ENCODE measurements around the gene GRID1. TPM values are rescaled to one million over a fixed set of nuclear protein-coding genes. Genes with fewer than 3 reads are reported as not detected.

GRID1 gene
- polyA plus RNA-seq, 1 of the 3 experiments (the other 2 are of a cell fraction), result 0.13 TPM

DNA sequence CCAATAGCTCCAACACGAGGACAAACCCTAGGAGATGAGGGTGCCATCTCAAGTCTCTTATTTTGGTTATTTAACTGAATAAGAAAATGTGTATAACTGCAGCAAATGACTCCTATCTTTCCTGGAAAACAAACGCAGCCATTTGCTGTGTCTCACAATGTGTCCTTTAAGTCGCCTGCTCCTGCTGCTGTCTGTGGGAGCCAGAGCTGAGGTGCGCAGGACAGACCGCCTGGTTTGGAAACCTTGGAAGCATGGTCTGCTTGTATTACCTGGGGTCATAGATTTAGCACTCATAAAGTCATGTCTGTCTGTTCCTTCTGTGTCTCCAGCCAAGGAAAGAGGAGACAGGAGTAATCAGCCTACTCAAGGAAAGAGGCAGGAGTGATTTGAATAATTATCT is 760.2 kb downstream of the GRID1 start:
- DNase-seq, result no peak
- H4K20me1 ChIP-seq (ENCODE audit: insufficient read depth), result no peaks in the 10 kb centered on the region
- WGBS (ENCODE audit: low lambda C conversion rate), result 41% methylated on average over 5 of the region's 5 CpGs
- ChIA-PET CTCF (no interaction called here), POLR2A (no interaction called here)
- no peaks in the 10 kb centered on the region for H3K9me3 ChIP-seq
- H3K36me3 ChIP-seq (replicated peaks in 1 of 2; ENCODE audit: control insufficient read depth in 1 of 2, insufficient read depth in 2 of 2, low read length in 1 of 2), result no peaks in the 10 kb centered on the region
- H3K4me1 ChIP-seq (ENCODE audit: control insufficient read depth in 1 of 2, insufficient read depth in 2 of 2, low read depth in 1 of 2, low read length in 1 of 2), result no peaks in the 10 kb centered on the region
- no peaks in the 10 kb centered on the region for H3F3A ChIP-seq (replicated peaks; ENCODE audit: insufficient read depth)
- H3K79me2 ChIP-seq (ENCODE audit: insufficient read depth), result no peaks in the 10 kb centered on the region
- no peak overlapping the region for H2AFZ ChIP-seq (ENCODE audit: low read depth)
- H3K9me2 ChIP-seq, result no peaks in the 10 kb centered on the region
- H3K27ac ChIP-seq (ENCODE audit: low read depth in 2 of 2, low read length in 1 of 2), result no peak overlapping the region
- H3K9ac ChIP-seq, result no peak overlapping the region
- no peaks in the 10 kb centered on the region for H3K27me3 ChIP-seq (ENCODE audit: insufficient read depth)
- no peak overlapping the region for H3K4me2 ChIP-seq
- TF ChIP-seq CHD2 (IDR thresholded peaks at IDR 0.05; ENCODE audit: low read length, partially characterized antibody), result no peak
- TF ChIP-seq RCOR1 (IDR thresholded peaks at IDR 0.05; ENCODE audit: low read length), result no peak
- no peak for TF ChIP-seq CTCF (IDR thresholded peaks at IDR 0.05)
- TF ChIP-seq NFIC (IDR thresholded peaks at IDR 0.05; ENCODE audit: borderline replicate concordance), result no peak
- TF ChIP-seq EZH2phosphoT487 (IDR thresholded peaks at IDR 0.05; ENCODE audit: borderline replicate concordance, low read depth), result no peak
- no peak for TF ChIP-seq FOXJ3 (CRISPR knock-in tag; IDR thresholded peaks at IDR 0.05)
- no peak for TF ChIP-seq SIN3A (IDR thresholded peaks at IDR 0.05; ENCODE audit: borderline replicate concordance, low read depth, low read length)
- no peak for TF ChIP-seq FOSL2 (IDR thresholded peaks at IDR 0.05; ENCODE audit: borderline replicate concordance, low read depth)
- TF ChIP-seq, protein P1, sequence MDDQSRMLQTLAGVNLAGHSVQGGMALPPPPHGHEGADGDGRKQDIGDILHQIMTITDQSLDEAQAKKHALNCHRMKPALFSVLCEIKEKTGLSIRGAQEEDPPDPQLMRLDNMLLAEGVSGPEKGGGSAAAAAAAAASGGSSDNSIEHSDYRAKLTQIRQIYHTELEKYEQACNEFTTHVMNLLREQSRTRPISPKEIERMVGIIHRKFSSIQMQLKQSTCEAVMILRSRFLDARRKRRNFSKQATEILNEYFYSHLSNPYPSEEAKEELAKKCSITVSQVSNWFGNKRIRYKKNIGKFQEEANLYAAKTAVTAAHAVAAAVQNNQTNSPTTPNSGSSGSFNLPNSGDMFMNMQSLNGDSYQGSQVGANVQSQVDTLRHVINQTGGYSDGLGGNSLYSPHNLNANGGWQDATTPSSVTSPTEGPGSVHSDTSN (IDR thresholded peaks at IDR 0.05), result no peak
- TF ChIP-seq TEAD4 (IDR thresholded peaks at IDR 0.05; ENCODE audit: borderline replicate concordance, insufficient read depth), result no peak
- TF ChIP-seq JUND (IDR thresholded peaks at IDR 0.05), result no peak
- TF ChIP-seq SMC3 (IDR thresholded peaks at IDR 0.05; ENCODE audit: low read depth, low read length), result no peak
- H3K4me3 ChIP-seq (ENCODE audit: low read depth in 2 of 2, low read length in 1 of 2), result no peak overlapping the region

- no peak for DNase-seq
- 33% methylated on average over 5 of the region's 5 CpGs for WGBS (ENCODE audit: low lambda C conversion rate)
- ChIA-PET POLR2A (no interaction called here), CTCF (no interaction called here)
- no peak overlapping the region for H3K4me2 ChIP-seq
- no peak overlapping the region for H3K9ac ChIP-seq
- no peaks in the 10 kb centered on the region for H3K9me3 ChIP-seq
- no peaks in the 10 kb centered on the region for H3K27me3 ChIP-seq (ENCODE audit: insufficient read depth)
- H3K27ac ChIP-seq (ENCODE audit: low read depth in 2 of 2, low read length in 1 of 2), result no peak overlapping the region
- TF ChIP-seq, protein P2, sequence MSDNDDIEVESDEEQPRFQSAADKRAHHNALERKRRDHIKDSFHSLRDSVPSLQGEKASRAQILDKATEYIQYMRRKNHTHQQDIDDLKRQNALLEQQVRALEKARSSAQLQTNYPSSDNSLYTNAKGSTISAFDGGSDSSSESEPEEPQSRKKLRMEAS (IDR thresholded peaks at IDR 0.05; ENCODE audit: low read depth), result no peak
- TF ChIP-seq EZH2phosphoT487 (IDR thresholded peaks at IDR 0.05; ENCODE audit: borderline replicate concordance, low read depth) (no peak), TEAD4 (IDR thresholded peaks at IDR 0.05; ENCODE audit: borderline replicate concordance, insufficient read depth) (no peak), NRF1 (IDR thresholded peaks at IDR 0.05; ENCODE audit: low read depth, low read length) (no peak)
- H4K20me1 ChIP-seq (ENCODE audit: insufficient read depth), result no peaks in the 10 kb centered on the region
- H3K4me3 ChIP-seq (ENCODE audit: low read depth in 2 of 2, low read length in 1 of 2), result no peak overlapping the region
- no peaks in the 10 kb centered on the region for H3K79me2 ChIP-seq (ENCODE audit: insufficient read depth)
- H3K4me1 ChIP-seq (ENCODE audit: control insufficient read depth in 1 of 2, insufficient read depth in 2 of 2, low read depth in 1 of 2, low read length in 1 of 2), result no peaks in the 10 kb centered on the region
- no peaks in the 10 kb centered on the region for H3K36me3 ChIP-seq (replicated peaks in 1 of 2; ENCODE audit: control insufficient read depth in 1 of 2, insufficient read depth in 2 of 2, low read length in 1 of 2)
- H3F3A ChIP-seq (replicated peaks; ENCODE audit: insufficient read depth), result no peaks in the 10 kb centered on the region
- no peak overlapping the region for H2AFZ ChIP-seq (ENCODE audit: low read depth)
- no peaks in the 10 kb centered on the region for H3K9me2 ChIP-seq
Observed at GRCh38 chr10:85604884-85605283, 761.7 kb downstream of the GRID1 start.
